Measurements from ENCODE around the gene CFAP69. TPM values are rescaled to one million over a fixed set of nuclear protein-coding genes. Genes with fewer than 3 reads are reported as not detected.
A peak's percentile ranks its signal among the peaks of the same experiment; 100 is the strongest.

CFAP69 gene
- total RNA-seq, 2 donors from 2014 or later, result 27.4 to 50.6 TPM

DNA sequence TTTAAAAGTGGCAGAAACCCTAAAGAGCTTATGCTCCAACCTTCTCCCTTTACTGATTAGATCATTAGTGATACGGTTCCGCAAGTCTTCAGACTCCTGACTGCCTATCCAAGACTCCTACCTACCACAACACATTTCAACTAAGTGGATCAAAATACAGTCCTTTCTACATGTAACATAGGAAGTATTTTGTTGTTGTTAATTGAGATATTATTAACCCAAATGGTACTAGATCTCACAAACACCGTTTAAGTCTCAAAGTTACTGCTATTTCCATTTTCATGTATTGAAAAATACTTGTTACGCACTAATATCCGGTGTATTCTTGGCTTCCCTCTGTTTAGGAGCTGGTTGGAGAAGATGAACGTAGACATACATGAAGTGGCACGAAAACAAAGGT lies 75.0 kb downstream of the CFAP69 start:
- Histone ChIP-seq H3K27me3 (replicated peaks; ENCODE audit: insufficient read depth) (no peaks in the 10 kb centered on the region), H3K9me3 (no peaks in the 10 kb centered on the region)
- 84% methylated on average over 7 of the region's 7 CpGs for WGBS

DNA sequence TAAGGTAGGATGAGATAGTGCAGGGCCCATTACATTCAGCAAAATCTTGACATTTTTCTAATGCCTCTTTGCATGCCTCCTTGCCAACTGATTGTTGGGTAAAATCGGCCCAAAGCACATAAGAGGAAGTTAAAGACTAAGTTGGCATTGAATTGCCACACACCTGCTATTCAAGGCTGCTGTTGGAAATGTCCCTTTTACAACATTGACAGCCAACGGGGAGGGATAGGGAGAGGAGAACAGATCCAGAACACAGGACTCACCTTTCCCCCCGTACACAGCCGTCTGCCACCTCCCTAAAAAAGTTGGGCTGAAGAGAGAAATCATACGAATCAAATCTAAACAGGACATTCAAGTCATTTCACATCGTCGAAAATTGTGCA lies 75.4 kb downstream of the CFAP69 start:
- H3K27me3 ChIP-seq (replicated peaks; ENCODE audit: insufficient read depth), result no peaks in the 10 kb centered on the region

More for the DNA sequence above, 75.0 kb downstream of the CFAP69 start:
- no peak for TF ChIP-seq POLR2AphosphoS5 (IDR thresholded peaks at IDR 0.05)
- no peaks in the 10 kb centered on the region for H3K36me3 ChIP-seq
- H3K27ac ChIP-seq, result no peak overlapping the region
- H3K4me3 ChIP-seq, result no peak overlapping the region
- intact Hi-C loops (cut with DNase I), result no loop called here
- no peaks in the 10 kb centered on the region for H3K4me1 ChIP-seq (replicated peaks)
- DNase-seq (ENCODE audit: low spot score), result no peak

DNA sequence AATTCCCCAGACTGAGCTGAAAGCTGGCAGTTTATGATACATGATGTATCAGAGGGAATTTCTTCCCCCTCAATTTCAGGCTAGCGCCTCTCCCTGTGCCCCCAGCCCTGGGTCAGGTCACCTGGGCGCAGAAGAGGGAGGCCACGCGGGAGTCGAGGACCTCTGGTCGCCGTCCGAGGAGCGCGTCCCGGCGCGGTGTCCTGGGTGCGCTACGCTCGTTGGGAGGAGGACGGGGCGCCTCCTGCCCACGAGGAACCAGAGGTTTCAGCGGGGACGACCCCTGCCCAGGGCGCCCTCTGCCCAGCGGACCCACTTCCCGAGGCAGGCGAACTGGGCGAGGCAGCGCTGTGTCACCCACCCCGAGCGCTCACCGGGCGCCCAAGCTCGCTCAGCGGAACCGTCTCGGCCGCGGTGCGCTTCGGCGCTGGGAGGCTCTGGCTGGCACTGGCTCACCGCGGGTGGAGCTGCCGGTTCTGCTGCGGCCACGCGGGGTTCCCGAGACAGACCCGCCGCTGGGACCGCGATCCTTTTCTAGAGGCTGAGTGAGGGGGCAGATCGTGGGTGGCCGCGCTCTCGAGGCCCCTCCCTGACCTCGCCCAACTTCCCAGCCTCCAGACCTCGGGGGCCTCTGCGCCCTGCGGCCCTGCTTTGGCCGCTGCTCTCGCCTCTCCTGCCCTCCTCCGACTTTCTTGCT lies 76.0 kb downstream of the CFAP69 start, which contains the start of gene FAM237B:
FAM237B (minus strand) TSS at position 504 of the 694 bp plus-strand sequence. CDS start 1,556 bp downstream, outside the sequence.
- TF ChIP-seq POLR2A (IDR thresholded peaks at IDR 0.05), result no peak
- TF ChIP-seq, protein P1, sequence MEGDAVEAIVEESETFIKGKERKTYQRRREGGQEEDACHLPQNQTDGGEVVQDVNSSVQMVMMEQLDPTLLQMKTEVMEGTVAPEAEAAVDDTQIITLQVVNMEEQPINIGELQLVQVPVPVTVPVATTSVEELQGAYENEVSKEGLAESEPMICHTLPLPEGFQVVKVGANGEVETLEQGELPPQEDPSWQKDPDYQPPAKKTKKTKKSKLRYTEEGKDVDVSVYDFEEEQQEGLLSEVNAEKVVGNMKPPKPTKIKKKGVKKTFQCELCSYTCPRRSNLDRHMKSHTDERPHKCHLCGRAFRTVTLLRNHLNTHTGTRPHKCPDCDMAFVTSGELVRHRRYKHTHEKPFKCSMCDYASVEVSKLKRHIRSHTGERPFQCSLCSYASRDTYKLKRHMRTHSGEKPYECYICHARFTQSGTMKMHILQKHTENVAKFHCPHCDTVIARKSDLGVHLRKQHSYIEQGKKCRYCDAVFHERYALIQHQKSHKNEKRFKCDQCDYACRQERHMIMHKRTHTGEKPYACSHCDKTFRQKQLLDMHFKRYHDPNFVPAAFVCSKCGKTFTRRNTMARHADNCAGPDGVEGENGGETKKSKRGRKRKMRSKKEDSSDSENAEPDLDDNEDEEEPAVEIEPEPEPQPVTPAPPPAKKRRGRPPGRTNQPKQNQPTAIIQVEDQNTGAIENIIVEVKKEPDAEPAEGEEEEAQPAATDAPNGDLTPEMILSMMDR (IDR thresholded peaks at IDR 0.05), result no peak
- TF ChIP-seq POLR2AphosphoS5 (IDR thresholded peaks at IDR 0.05), result no peak
- H3K27me3 ChIP-seq (replicated peaks; ENCODE audit: insufficient read depth), result no peaks in the 10 kb centered on the region
- DNase-seq (ENCODE audit: low spot score), result no peak
- no peak within 1 kb of the TSS for H3K27ac ChIP-seq
- no peaks in the 10 kb centered on the region for H3K9me3 ChIP-seq
- no peaks in the 10 kb centered on the region for H3K4me1 ChIP-seq (replicated peaks)
- H3K36me3 ChIP-seq, result no peaks in the 10 kb centered on the region
- peak within 1 kb of the TSS in 1 of 2 donors; percentile 11 for H3K4me3 ChIP-seq
- 2% methylated on average over 57 of the region's 62 CpGs for WGBS
- intact Hi-C loops (cut with DNase I), result no loop called here

More for the DNA sequence above, 75.4 kb downstream of the CFAP69 start:
- Histone ChIP-seq H3K9me3 (no peaks in the 10 kb centered on the region), H3K36me3 (no peaks in the 10 kb centered on the region), H3K4me3 (no peak overlapping the region), H3K27ac (no peak overlapping the region), H3K4me1 (replicated peaks) (no peaks in the 10 kb centered on the region)
- 17% methylated on average over 7 of the region's 7 CpGs for WGBS
- TF ChIP-seq POLR2AphosphoS5 (IDR thresholded peaks at IDR 0.05), result no peak
- no peak for DNase-seq (ENCODE audit: low spot score)
- intact Hi-C loops (cut with DNase I), result no loop called here

DNA sequence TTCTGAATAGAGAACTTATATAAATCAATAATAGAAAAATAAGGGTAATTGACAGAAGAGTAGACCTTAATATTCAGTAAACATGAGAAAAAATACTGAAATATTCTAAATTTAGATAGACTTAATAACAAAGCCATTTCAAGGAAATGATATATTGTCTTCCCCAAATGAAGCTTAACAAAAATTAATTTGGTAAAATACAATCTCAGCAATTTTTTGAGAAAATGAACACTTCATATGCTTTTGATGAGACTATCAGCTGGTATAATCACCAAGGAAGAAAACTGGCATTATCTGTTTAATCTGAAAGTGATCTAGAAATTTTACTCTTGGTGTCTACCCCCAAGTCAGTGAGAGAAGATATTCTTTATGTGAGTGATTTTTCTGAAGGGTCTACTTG lies 77.9 kb downstream of the CFAP69 start:
- H3K27ac ChIP-seq, result no peak overlapping the region
- H3K36me3 ChIP-seq, result no peaks in the 10 kb centered on the region
- intact Hi-C loops (cut with DNase I), result no loop called here
- H3K4me1 ChIP-seq (replicated peaks), result no peaks in the 10 kb centered on the region
- no peaks in the 10 kb centered on the region for H3K9me3 ChIP-seq
- H3K27me3 ChIP-seq (replicated peaks; ENCODE audit: insufficient read depth), result no peaks in the 10 kb centered on the region
- DNase-seq (ENCODE audit: low spot score), result no peak
- TF ChIP-seq, protein P1 (IDR thresholded peaks at IDR 0.05), result no peak
- TF ChIP-seq POLR2AphosphoS5 (IDR thresholded peaks at IDR 0.05), result no peak
- no peak for TF ChIP-seq POLR2A (IDR thresholded peaks at IDR 0.05)
- H3K4me3 ChIP-seq, result no peak overlapping the region

DNA sequence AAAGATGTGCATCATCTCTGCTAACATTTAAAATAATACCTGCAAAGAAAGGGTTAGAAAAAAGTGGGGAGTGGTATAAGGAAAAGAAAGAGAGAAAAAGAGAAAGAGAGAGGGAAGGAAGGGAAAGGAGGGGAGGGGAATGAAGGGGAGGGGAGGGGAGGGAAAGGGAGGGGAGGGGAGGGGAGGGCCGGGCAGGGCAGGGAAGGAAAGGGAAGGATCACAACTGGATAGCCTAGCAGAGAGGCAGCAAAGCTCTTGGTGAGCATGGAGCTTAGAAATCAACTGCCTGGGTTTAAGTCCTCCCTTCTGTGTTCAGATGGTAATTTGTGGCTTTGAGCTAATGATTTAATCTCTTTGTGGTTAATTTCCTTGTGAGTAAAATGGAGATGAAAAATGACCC lies 81.5 kb downstream of the CFAP69 start:
- intact Hi-C loops (cut with DNase I), result no loop called here
- TF ChIP-seq, protein P1 (IDR thresholded peaks at IDR 0.05), result no peak
- no peak for TF ChIP-seq POLR2AphosphoS5 (IDR thresholded peaks at IDR 0.05)
- no peak for TF ChIP-seq POLR2A (IDR thresholded peaks at IDR 0.05)
- DNase-seq (ENCODE audit: low spot score), result no peak
- no peaks in the 10 kb centered on the region for H3K27me3 ChIP-seq (replicated peaks; ENCODE audit: insufficient read depth)
- no peaks in the 10 kb centered on the region for H3K36me3 ChIP-seq
- no peak overlapping the region for H3K4me3 ChIP-seq
- no peaks in the 10 kb centered on the region for H3K4me1 ChIP-seq (replicated peaks)
- no peak overlapping the region for H3K27ac ChIP-seq
- WGBS, result 6% methylated on average over 1 of the region's 1 CpG
- H3K9me3 ChIP-seq, result no peaks in the 10 kb centered on the region
